Amniotic epithelial cell (primary cell): ENCODE measurements around the gene TEAD4.

ENCODE experiments used
- DNase-seq: peaks from one replicate; pipeline ENCODE4 v3.0.0-alpha.2; 2010; ENCODE audit warnings: low read depth

TEAD4 gene

GRCh38 chr12:2959192-2959504 lies at the start of gene TEAD4:
Gene TEAD4 (plus strand): TSS chr12:2959397.
- DNase-seq: peak; percentile 70

- DNase-seq: no peak
Observed at GRCh38 chr12:2912216-2912575, 47.0 kb upstream of the TEAD4 start.

- no peak for DNase-seq
Observed at GRCh38 chr12:2919249-2919648, 39.9 kb upstream of the TEAD4 start.

GRCh38 chr12:2922329-2922728 lies 36.9 kb upstream of the TEAD4 start:
- DNase-seq: no peak

GRCh38 chr12:2923057-2923456 lies 36.1 kb upstream of the TEAD4 start:
- no peak for DNase-seq

- DNase-seq: no peak
Observed at GRCh38 chr12:2924019-2924418, 35.2 kb upstream of the TEAD4 start.

GRCh38 chr12:2925322-2925995 lies 33.7 kb upstream of the TEAD4 start:
- no peak for DNase-seq

- no peak for DNase-seq
Observed at GRCh38 chr12:2930865-2931264, 28.3 kb upstream of the TEAD4 start.

- DNase-seq: no peak
Observed at GRCh38 chr12:2933586-2933985, 25.6 kb upstream of the TEAD4 start.

GRCh38 chr12:2934371-2934770 lies 24.8 kb upstream of the TEAD4 start:
- no peak for DNase-seq

- no peak for DNase-seq
Observed at GRCh38 chr12:2936301-2936700, 22.9 kb upstream of the TEAD4 start.

- DNase-seq: no peak
Observed at GRCh38 chr12:2937500-2937899, 21.7 kb upstream of the TEAD4 start.

- DNase-seq: no peak
Observed at GRCh38 chr12:2939191-2939590, 20.0 kb upstream of the TEAD4 start.

GRCh38 chr12:2940564-2940963 lies 18.6 kb upstream of the TEAD4 start:
- no peak for DNase-seq

GRCh38 chr12:2941524-2941923 lies 17.7 kb upstream of the TEAD4 start:
- no peak for DNase-seq

- peak; percentile 18 for DNase-seq
Observed at GRCh38 chr12:2944401-2945047, 14.7 kb upstream of the TEAD4 start.

GRCh38 chr12:2949411-2949810 lies 9.8 kb upstream of the TEAD4 start:
- DNase-seq: no peak

- DNase-seq: no peak
Observed at GRCh38 chr12:2955888-2956287, 3.3 kb upstream of the TEAD4 start.

- DNase-seq: peak; percentile 22
Observed at GRCh38 chr12:2957816-2958431, 1.3 kb upstream of the TEAD4 start.

- DNase-seq: peak; percentile 47
Observed at GRCh38 chr12:2958432-2959191, 585 bp upstream of the TEAD4 start.

GRCh38 chr12:2959505-2960389 lies 550 bp downstream of the TEAD4 start:
- peak; percentile 55 for DNase-seq

GRCh38 chr12:2960390-2960956 lies 1.3 kb downstream of the TEAD4 start:
- peak; percentile 24 for DNase-seq
